CD4-positive, alpha-beta T cell treated with Interleukin-12 subunit alpha and Interleukin-12 subunit beta, for 1 hour (primary cell): ENCODE measurements around the gene KCNJ16.

ENCODE experiments used
- DNase-seq: peaks from one replicate; pipeline ENCODE4 v3.0.0-alpha.2; 2020

The KCNJ16 gene

DNA sequence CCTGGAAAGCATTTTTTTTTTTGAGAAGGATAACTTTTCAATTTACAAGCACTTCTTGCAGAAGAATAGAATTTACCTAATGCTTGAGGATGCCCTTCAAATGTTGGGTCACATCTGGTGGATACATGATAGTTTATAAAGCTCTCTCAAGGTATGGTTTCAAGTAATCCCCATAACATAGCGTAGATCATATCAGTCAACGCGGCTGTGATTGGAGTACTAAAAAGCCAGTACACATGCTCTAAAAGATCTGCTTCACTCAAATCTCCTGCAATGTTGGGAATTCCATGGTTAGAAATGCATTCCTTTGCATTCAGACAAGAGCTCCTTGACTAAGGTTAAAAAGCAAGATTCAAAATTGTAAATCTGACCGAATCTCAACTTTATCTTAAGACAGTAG lies 3.9 kb upstream of the KCNJ16 start:
- DNase-seq = no peak

DNA sequence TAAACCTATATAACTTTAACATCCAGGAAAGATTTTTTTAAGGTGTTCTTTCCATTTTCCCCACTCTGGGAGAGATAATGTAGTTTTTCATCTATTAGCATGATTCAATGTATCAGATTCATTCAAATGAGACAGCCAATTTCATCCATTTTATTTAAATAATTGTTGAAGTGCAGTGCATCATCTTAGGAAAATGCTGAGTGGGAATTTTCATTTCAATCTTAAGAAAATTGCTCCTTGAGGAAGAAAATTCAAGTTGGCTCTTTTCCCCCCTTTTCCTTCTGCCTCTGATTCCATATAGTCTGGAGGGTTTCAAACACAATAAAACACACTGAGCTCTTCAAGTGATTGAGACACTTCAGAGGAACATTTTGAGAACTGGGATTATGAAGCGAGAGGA lies 3.4 kb upstream of the KCNJ16 start:
- DNase-seq = no peak

GRCh38 chr17:70072546-70073309 lies 2.3 kb upstream of the KCNJ16 start:
- no peak for DNase-seq

DNA sequence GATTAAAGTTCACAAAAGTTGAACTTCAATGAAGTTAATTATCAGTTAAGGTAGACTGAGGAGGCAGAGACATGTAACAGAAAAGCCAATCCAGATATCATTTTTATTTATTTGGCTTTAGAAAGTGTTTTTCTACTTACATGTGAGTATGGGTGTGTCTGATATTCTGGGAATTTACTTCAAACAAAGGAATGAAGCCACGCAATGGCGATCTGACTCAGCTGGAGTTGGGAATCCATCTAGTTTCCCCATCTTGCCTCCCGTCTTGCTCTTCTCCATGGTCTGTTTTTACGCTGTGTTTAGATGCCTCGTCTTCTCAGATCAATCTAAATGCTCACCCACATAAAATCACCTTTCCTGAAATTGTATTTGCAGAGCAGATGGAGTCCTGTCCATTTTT lies 1.7 kb upstream of the KCNJ16 start:
- DNase-seq = no peak

DNA sequence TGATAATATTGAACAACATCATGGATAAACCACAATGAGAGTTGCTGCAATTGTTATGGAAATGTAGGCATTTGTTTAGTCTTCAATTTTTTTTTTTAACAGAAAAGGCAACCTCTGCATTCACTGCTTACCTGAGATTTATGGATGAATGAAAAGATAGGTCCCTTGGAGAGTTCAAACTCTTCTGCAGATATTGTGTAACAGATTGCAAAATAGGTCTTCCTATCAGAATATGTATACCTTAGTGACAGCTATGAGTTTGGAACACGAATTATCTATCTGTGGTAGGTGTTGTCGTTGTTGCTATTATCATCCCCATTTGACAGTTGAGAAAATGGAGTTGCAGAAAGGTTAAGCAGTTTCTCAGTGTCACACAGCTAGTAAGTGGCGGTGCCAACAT lies 1.2 kb upstream of the KCNJ16 start:
- DNase-seq = no peak

GRCh38 chr17:70074236-70074830 lies 692 bp upstream of the KCNJ16 start:
- DNase-seq = no peak

DNA sequence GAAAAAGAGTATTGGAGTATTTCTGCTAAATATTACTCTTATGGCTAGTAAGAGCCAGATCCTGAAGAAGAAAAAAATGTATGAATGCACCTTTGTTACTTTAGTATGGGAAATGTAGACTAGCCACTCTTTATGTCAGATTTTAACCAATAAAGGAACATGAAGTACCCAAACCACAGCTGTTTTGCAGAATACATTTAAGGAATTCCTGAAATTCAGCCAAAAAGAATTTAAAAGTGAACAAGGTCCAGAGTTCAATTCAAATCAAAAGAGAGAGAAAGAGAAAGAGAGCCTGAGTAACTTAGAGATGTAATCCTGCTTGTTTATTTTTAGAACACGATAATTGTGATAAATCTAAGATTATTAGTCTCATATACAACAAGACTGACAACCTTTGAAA lies 1.2 kb downstream of the KCNJ16 start:
- DNase-seq = no peak

- DNase-seq = no peak
Observed at GRCh38 chr17:70076831-70077230, 1.8 kb downstream of the KCNJ16 start.

DNA sequence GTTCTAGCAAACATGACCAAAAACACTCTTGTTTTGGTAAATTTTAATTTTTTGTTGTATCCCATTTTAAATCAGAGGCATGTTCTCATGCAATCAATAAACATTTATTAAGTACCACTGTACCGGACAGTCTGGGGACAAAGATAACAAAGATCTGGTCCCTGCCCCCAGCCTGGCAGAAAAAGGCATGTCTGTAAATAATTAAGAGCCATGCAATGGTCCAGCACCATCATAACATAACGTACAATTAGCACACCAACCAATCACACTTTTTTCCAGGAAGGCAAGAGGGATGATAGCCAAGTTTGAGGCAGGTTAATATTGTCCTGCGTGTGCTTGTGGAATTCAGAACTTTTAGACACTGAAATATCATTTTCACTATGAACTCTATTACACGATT lies 3.5 kb downstream of the KCNJ16 start:
- no peak for DNase-seq

GRCh38 chr17:70078994-70079531 lies 4.0 kb downstream of the KCNJ16 start:
- DNase-seq = no peak

DNA sequence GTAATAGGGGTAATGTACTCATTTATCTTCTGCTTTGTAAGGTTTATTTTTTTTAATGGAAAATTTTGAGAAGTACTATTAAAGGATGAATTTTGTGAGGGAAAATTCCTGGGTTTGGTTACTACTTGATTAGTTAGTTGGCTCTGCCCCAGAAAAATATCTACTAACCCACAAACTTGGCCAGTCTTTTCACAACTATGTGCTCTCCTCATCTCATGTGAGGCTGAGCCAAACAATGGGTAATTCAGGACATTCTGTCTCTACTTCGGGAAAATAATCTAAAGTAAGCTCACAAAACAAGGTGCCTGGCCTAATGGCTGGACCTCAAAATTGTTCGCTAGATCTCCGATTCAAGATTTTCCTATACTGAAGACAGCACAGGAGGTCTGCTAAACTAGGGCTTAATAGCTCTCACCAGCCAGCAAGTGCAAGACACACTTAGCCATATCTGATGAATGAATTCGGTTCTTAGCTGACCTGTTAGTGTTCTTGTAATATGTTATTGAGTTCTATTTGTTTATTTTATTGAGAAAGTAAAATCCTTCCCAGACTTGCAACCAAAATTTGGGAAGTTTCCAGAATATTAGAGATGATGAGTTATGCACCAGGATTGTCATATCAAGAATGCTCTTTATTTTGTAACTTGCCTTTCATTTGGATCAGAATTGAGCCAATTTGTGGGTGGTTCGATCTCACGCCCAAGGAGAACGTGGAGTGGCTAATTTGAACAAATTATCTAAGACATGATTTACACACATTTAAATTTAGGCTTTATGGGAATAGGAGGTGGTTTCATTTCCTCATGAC lies 5.7 kb downstream of the KCNJ16 start:
- DNase-seq = no peak

DNA sequence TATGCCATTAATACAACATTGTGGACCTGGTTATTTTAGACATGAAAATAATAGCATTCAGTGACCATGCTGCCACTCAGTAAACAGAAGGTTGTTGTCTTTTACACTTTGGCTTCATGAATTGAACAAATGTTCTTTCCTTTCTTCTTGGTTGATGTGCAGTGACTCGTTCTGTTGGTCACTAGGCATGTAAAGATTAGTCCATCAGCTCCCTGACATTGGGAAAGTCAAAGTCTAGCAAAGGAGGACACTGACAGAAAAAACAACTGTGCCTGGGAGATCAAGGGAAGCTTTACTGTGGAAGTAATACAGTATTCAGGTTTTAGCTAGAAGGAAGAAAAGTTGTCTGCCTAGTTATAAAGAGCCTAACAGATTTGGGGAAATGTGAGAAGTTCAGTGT lies 6.9 kb downstream of the KCNJ16 start:
- DNase-seq = no peak

GRCh38 chr17:70084476-70084875 lies 9.5 kb downstream of the KCNJ16 start:
- DNase-seq = no peak

DNA sequence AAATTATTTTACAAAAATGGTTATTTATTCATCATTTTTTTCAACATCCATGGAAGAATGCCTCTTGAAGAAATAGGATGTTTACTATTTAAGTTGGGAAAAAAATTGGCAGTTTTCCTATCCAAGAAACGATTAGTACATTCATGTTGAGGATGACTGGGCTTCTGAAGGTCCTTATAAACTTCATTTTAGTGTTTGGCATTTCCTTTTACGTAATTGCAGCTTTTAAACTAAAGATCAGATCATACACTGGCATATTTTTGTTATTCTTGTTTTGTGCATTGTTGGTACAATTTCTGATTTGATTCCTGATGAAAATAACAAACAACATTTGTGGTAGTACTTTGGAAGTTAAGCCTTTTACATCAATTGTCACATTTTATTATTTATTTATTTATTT lies 11.5 kb downstream of the KCNJ16 start:
- DNase-seq = no peak

- no peak for DNase-seq
Observed at GRCh38 chr17:70089513-70090148, 14.6 kb downstream of the KCNJ16 start.

DNA sequence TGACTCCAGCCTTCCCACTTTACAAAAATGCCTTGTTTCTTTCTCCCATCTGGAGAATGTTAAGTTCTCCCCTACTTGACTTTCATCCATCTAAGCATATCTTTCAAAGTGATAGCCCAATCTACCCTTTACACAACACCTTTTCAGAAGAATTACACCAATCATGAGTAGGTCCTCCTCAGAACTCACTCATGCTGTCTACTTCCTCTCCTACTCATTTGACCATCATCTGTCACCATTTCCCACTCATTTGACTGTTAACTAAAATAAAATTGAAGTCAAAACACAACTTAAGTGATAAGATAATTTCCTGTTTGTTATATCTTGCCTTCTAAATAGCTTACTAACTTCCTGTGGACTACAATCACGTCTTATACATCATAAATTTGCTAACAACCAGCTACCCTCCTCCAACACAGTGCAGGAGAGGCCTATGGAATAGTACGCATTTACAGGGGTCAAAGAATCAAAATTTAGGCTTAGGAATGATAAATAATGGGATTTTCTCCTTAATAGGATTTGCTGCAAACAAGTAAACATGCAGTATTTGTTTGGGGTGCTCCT lies 16.1 kb downstream of the KCNJ16 start:
- no peak for DNase-seq

GRCh38 chr17:70091696-70092095 lies 16.7 kb downstream of the KCNJ16 start:
- no peak for DNase-seq

DNA sequence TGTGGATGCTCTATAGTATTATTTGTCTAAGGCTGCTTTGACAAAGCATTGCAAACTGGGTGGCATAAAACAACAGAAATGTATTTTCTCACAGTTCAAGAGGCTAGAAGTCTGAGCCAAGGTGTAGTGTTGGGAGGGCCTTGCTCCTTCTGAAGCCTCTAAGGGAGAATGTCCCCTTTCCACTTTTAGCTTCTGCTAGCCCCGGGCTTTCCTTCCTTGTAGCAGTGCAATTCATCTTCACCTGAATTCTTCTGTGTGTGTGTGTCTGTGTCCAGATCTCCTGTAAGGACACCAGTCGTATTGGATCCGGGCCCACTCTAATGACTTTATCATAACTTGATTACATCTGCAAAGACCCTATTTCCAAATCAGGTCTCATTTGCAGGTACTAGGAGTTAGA lies 18.1 kb downstream of the KCNJ16 start:
- DNase-seq = no peak

DNA sequence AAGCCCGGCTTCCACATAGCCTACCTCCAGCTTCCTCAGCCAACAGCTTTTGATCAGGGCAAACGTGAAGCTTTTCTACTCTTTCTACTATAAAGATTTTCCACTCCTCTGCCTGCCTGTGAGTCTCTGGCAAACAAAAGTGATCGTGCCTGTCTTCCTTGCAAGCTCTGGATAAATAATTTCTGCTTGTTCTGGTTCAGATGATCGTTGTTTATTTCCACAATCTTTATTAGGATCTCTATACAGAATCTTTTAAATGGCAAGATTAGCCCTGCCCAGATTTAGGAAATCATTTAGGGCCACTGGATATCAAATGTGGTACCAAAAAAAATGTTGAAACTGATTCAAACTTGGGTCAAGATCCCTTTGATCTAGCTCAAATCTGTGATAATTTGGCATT lies 20.4 kb downstream of the KCNJ16 start:
- DNase-seq = no peak

- no peak for DNase-seq
Observed at GRCh38 chr17:70096861-70097260, 21.8 kb downstream of the KCNJ16 start.

DNA sequence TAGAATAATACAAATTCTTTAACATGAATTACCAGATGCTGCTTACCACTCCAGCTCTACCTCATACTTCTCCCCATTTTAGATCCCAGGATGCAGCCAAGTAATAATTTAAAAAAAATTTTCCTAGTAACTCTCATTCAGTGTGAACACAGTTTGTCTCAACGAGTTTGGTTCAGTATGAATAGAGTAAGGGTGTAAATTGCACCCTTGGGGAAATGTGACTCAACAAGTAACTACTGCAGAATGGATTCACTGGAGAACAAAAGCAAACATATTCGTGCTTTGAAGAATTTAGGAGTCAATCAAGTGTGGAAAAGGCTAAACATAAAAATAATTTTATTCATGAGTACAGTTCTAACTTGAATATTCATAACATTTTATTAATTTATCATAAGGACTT lies 23.0 kb downstream of the KCNJ16 start:
- DNase-seq = no peak

DNA sequence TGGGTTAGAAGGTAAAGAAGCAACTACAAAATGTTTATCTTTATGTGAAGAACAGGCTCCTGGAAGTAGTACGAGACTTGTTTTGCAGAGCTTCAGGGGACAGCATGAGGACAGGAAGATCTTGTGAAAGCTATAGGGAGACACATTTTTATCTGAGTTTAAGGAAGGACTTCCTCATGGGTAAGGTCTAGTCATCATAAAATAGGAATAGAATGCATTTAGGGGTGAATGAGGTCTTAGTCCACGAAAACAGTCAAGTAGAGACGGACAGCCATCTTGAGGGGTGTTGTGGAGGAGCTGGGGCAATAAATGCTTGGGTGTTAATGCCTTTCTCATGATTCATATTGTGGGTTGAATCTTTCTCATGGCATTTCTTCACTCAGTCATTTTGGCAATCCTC lies 24.3 kb downstream of the KCNJ16 start:
- DNase-seq = no peak

GRCh38 chr17:70099884-70100283 lies 24.9 kb downstream of the KCNJ16 start:
- no peak for DNase-seq
